Activated CD8-positive, alpha-beta memory T cell treated with anti-CD3 and anti-CD28 coated beads for 36 hours (primary cell): Measurements from ENCODE around the gene GSC. TPM values are rescaled to one million over a fixed set of nuclear protein-coding genes. Genes with fewer than 3 reads are reported as not detected.
"Not testable (repeated sequence)": the region's sequence is repeated elsewhere in the genome, so short reads cannot be mapped to it uniquely, and the experiment has no call there.

Experiments used
- CTCF ChIA-PET: fragments of 350-600 bp; sonication (Branson Sonifier 250); formaldehyde crosslinking; loops from one replicate; lab custom pipeline; 2021; ENCODE audit warnings: antibody characterized with exemption; lab: Charles Lee
- POLR2A ChIA-PET: fragments of 350-600 bp; sonication (Branson Sonifier 250); formaldehyde crosslinking; loops from one replicate; lab custom pipeline; 2021; ENCODE audit warnings: antibody characterized with exemption; lab: Charles Lee
- total RNA-seq, 2 experiments: library from RNA; stranded (reverse); gene quantifications; one replicate each; pipeline ENCODE4 v1.2.3, GENCODE V29; 2021

GSC gene
- total RNA-seq, 2 experiments from 2014 or later = not detected

DNA sequence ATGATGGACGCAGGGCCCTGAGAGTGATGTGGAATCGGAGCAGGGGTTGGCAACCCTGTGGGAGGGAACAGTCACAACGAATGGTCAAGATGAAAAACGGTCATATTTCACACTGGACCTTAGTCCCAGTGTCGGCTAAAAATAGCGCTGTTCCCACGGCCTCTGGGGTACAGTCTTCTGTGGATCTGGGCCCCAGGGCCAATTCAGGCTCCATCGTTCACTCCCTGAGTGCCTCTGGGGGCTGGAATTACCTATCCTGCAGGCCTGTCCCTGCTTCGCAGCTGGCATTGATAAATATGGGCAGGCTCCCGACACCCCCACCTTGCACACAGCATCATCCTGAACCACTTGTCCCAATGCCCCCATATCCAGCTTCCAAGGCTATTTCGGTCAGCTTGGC lies 18.6 kb downstream of the GSC start:
- CTCF ChIA-PET = no interaction called here
- POLR2A ChIA-PET = no interaction called here

DNA sequence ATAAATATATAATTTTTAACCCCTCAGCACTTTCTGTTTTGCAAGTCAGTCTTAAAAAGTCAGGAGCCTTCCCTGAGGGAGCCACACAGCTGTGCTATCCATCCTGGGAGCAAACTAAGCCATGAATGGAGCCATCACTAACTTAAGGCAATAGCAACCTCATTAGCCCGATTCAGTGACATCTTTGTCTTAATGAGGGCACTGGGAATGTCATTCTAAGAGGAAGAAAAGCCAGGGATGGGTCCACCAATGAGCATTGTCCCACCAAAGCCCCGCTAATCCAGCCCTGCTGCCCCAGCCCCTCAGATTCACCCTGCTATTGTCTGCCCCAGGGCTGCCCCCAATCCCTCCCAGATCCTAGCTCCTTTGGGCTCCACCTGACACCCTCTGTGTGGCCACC lies 19.5 kb downstream of the GSC start:
- POLR2A ChIA-PET = interaction anchor here (0.6 kb wide), 1 partner anchor 20 kb away, joined by 7 read pairs; no protein-coding TSS in a partner anchor
- CTCF ChIA-PET = no interaction called here

DNA sequence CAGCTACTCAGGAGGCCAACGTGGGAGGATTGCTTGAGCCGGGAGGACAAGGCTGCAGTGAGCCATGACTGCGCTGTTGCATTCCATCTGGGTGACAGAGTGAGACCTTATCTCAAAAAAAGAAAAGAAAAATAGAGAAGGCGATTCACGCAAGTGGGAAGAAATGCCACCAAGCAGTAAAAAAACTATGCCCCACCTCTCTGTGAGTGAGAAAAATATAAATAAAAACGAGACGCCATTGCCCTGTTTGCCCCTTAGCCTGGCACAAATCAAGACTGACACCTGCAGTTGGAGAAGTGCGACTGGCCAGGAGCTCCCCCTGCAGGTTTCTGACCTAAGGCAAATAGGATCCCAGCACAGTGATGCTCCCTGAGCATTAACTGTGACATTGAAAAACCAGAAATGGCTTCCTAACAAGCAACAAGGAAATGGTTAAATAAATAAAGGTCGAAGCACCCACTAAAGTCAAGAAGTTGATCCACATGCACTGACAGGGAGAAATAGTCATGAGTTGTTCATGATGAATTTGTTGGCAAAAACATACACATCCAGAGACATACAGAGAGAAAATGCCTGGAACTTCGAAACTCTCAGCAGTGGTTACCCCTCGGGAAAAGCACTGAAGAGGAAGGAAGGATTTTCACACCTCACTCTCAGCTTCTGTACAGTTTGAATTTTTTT lies 21.1 kb downstream of the GSC start:
- ChIA-PET POLR2A (no interaction called here), CTCF (interaction anchor here (1.3 kb wide), 1 partner anchor 22 kb away, joined by 3 read pairs; no protein-coding TSS in a partner anchor)

- CTCF ChIA-PET = no interaction called here
- POLR2A ChIA-PET = no interaction called here
Measured at GRCh38 chr14:94747739-94748138, 22.2 kb downstream of the GSC start.

GRCh38 chr14:94747153-94747552 lies 22.8 kb downstream of the GSC start:
- CTCF ChIA-PET, POLR2A ChIA-PET: not testable (repeated sequence)

DNA sequence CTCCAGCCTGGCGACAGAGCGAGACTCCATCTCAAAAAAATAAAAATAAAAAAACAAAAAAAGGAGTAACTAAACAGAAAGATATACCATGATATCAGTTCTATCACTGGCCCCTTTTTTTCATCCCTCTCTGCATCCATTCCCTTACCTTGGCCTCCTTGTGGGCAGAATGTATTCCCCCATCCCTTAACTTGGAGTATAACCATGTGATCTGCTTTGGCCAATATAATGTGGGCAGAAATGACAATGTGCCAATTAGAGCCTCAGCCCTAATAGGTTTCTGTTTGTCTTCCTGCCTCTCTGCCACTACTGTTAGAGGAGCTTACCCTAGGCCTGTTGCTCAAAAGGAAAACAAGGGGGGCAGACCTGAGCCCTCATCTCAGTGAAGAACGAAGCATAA lies 23.8 kb downstream of the GSC start:
- ChIA-PET POLR2A (no interaction called here), CTCF (interaction anchor here (0.6 kb wide), 1 partner anchor 146 kb away, joined by 3 read pairs; no protein-coding TSS in a partner anchor)

- POLR2A ChIA-PET = no interaction called here
- CTCF ChIA-PET = no interaction called here
Measured at GRCh38 chr14:94738751-94739150, 31.2 kb downstream of the GSC start.

DNA sequence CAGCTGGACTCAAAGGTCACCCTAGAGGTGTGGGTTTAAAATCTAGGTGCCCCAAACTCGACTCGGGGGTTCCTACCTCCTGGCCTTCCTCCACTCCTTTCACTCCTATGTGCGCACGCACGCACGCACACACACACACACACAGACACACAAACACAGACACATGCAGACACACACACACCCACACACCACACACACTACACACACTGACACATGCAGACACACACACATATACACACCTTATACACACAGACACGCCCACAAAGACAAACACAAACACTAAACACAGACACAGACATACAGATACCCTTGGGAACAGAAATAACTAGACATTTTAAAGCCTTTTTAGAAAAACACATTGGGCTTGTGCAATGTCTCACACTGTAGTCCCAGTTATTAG lies 31.8 kb downstream of the GSC start:
- CTCF ChIA-PET = no interaction called here
- POLR2A ChIA-PET = no interaction called here

- ChIA-PET POLR2A (no interaction called here), CTCF (no interaction called here)
Measured at GRCh38 chr14:94728950-94729349, 41.0 kb downstream of the GSC start.

GRCh38 chr14:94728440-94728839 lies 41.5 kb downstream of the GSC start:
- POLR2A ChIA-PET, CTCF ChIA-PET: not testable (repeated sequence)

DNA sequence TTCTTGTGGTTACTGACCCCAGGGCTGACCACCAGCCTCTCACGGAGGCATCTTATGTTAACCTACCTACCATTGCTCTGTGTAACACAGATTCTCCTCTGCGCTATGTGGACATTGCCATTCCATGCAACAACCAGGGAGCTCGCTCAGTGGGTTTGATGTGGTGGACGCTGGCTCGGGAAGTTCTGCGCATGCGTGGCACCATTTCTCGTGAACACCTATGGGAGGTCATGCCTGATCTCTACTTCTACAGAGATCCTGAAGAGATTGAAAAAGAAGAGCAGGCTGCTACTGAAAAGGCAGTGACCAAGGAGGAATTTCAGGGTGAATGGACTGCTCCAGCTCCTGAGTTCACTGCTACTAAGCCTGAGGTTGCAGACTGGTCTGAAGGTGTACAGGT lies 43.3 kb downstream of the GSC start:
- CTCF ChIA-PET = not testable (repeated sequence)
- POLR2A ChIA-PET = interaction anchor here (0.6 kb wide), 1 partner anchor 309 kb away, joined by 3 read pairs; no protein-coding TSS in a partner anchor

- ChIA-PET POLR2A (no interaction called here), CTCF (no interaction called here)
Measured at GRCh38 chr14:94724993-94725392, 44.9 kb downstream of the GSC start.

DNA sequence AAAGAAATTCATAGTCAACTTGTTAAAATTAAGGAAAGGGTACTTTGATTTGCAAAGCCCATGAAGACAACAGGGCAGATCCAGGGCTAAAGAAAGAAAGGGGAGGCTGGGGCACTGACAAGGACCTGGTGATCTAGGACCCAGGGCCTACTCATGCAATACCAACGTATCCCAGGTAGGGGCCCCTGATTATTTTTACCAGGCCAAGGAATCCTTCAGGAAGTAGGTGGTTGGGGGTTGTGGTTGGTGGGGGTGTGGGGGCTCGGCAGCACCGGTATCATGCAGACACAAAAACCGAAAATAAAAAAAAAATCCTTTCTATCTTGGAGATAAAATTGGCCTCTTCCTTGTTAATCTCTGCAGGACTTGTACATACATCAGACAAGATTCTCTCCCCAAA lies 47.5 kb downstream of the GSC start:
- POLR2A ChIA-PET = no interaction called here
- CTCF ChIA-PET = no interaction called here

Other genes with a start within 250 kb of the GSC start
- gene SERPINA4, start 208.7 kb downstream of the GSC start, total RNA-seq = not detected
- not detected for gene SERPINA5, start 188.7 kb downstream of the GSC start, total RNA-seq
- gene SERPINA3, start 157.7 kb downstream of the GSC start, total RNA-seq = not detected